HCT116 (cell line): ENCODE data around the gene TOMM70.

Source experiments
- CTCF ChIP-seq, 3 experiments: fragments of 200-600 bp in 1 of 3; sonication (generic) in 1 of 3; IDR thresholded peaks in 2 of 3; conservative IDR thresholded peaks in 1 of 3; 2 replicates each; pipeline ENCODE4 v1.5.1; 2012 to 2017; ENCODE audit warnings: low read depth in 2 of 3, low read length in 2 of 3, antibody characterized with exemption in 1 of 3, borderline replicate concordance in 1 of 3, control low read depth in 1 of 3, mild to moderate bottlenecking in 1 of 3, mixed read lengths in 1 of 3, mixed run types in 1 of 3, moderate library complexity in 1 of 3; ENCODE audit not compliant: insufficient read depth in 1 of 3
- POLR2A ChIP-seq: IDR thresholded peaks from 2 replicates; pipeline ENCODE4 v1.7.0; 2011; ENCODE audit warnings: borderline replicate concordance; ENCODE audit not compliant: insufficient read depth, insufficient read length; ENCODE audit errors: extremely low read depth
- REST ChIP-seq: IDR thresholded peaks from 2 replicates; pipeline ENCODE4 v1.6.1; 2012; ENCODE audit warnings: low read depth

GRCh38 chr3:100416863-100417262 is 16.0 kb upstream of the TOMM70 start:
- TF ChIP-seq POLR2A (no peak), CTCF (IDR thresholded peaks at IDR 0.05 in 2 of 3, conservative IDR thresholded peaks at IDR 0.05 in 1 of 3; ENCODE audit: borderline replicate concordance in 1 of 3, insufficient read depth in 1 of 3, low read depth in 2 of 3, low read length in 2 of 3) (no peak), REST (no peak)
